ENCODE data around the gene AQP7. TPM values are rescaled to one million over a fixed set of nuclear protein-coding genes. Genes with fewer than 3 reads are reported as not detected.
"Not testable (repeated sequence)": the region's sequence is repeated elsewhere in the genome, so short reads cannot be mapped to it uniquely, and the experiment has no call there.

AQP7 gene
- total RNA-seq: 0.44 to 1.7 TPM (median 1.3 TPM) in 3 replicates

GRCh38 chr9:33402371-33402770 lies at the start of gene AQP7:
AQP7 (minus strand) TSS chr9:33402568; CDS start chr9:33401262, 1,306 bp downstream.
- H3K9me3 Mint-ChIP-seq; H3K36me3 Mint-ChIP-seq; DNase-seq (ENCODE audit: low spot score in 2 of 2, unreplicated experiment in 2 of 2); H3K4me3 Mint-ChIP-seq; H3K27ac Mint-ChIP-seq; H3K27me3 Mint-ChIP-seq (ENCODE audit: low read depth): not testable (repeated sequence)
- peaks cover 13% of the 10 kb centered on the region for H3K4me1 Mint-ChIP-seq

- no peak for TF ChIP-seq CTCF (IDR thresholded peaks at IDR 0.05; ENCODE audit: unreplicated experiment)
- H3K9me3 Mint-ChIP-seq: no peaks in the 10 kb centered on the region
- no peak overlapping the region for H3K4me3 Mint-ChIP-seq
- H3K4me1 Mint-ChIP-seq: peaks cover 27% of the 10 kb centered on the region
- no peak overlapping the region for H3K27ac Mint-ChIP-seq
- no peak for DNase-seq (ENCODE audit: low spot score in 2 of 2, unreplicated experiment in 2 of 2)
- H3K27me3 Mint-ChIP-seq (ENCODE audit: low read depth): peaks cover 26% of the 10 kb centered on the region
- no peaks in the 10 kb centered on the region for H3K36me3 Mint-ChIP-seq
Observed at GRCh38 chr9:33450621-33451146, 48.3 kb upstream of the AQP7 start.

- no peak for TF ChIP-seq CTCF (IDR thresholded peaks at IDR 0.05; ENCODE audit: unreplicated experiment)
- H3K4me1 Mint-ChIP-seq: peaks cover 36% of the 10 kb centered on the region
- H3K9me3 Mint-ChIP-seq: no peaks in the 10 kb centered on the region
- no peak overlapping the region for H3K27ac Mint-ChIP-seq
- no peak overlapping the region for H3K4me3 Mint-ChIP-seq
- no peaks in the 10 kb centered on the region for H3K36me3 Mint-ChIP-seq
- H3K27me3 Mint-ChIP-seq (ENCODE audit: low read depth): peaks cover 31% of the 10 kb centered on the region
- no peak for DNase-seq (ENCODE audit: low spot score in 2 of 2, unreplicated experiment in 2 of 2)
Observed at GRCh38 chr9:33449715-33450114, 47.3 kb upstream of the AQP7 start.

GRCh38 chr9:33447799-33448553 lies 45.6 kb upstream of the AQP7 start:
- Mint-ChIP-seq H3K36me3 (no peaks in the 10 kb centered on the region), H3K27ac (no peak overlapping the region), H3K4me3 (peak overlapping the region; percentile 56)

GRCh38 chr9:33446946-33447798 lies 44.8 kb upstream of the AQP7 start, which contains the start of gene AQP3:
AQP3 (minus strand) TSS chr9:33447593; CDS start chr9:33447530, 63 bp downstream.
- Mint-ChIP-seq H3K27ac (no peak within 1 kb of the TSS), H3K4me1 (peaks cover 29% of the 10 kb centered on the region), H3K9me3 (no peaks in the 10 kb centered on the region), H3K4me3 (peak within 1 kb of the TSS; percentile 57), H3K36me3 (no peaks in the 10 kb centered on the region), H3K27me3 (ENCODE audit: low read depth) (peaks cover 33% of the 10 kb centered on the region)
- peak; percentile 45 to 62 for DNase-seq (ENCODE audit: low spot score in 2 of 2, unreplicated experiment in 2 of 2)
- no peak for TF ChIP-seq CTCF (IDR thresholded peaks at IDR 0.05; ENCODE audit: unreplicated experiment)

More at GRCh38 chr9:33447799-33448553, 45.6 kb upstream of the AQP7 start:
- no peak for TF ChIP-seq CTCF (IDR thresholded peaks at IDR 0.05; ENCODE audit: unreplicated experiment)
- no peaks in the 10 kb centered on the region for H3K9me3 Mint-ChIP-seq
- peaks cover 33% of the 10 kb centered on the region for H3K27me3 Mint-ChIP-seq (ENCODE audit: low read depth)
- H3K4me1 Mint-ChIP-seq: peaks cover 36% of the 10 kb centered on the region
- no peak for DNase-seq (ENCODE audit: low spot score in 2 of 2, unreplicated experiment in 2 of 2)

Measured in mesothelial cell of epicardium (in vitro differentiated cells).